HG02678 (cell line): ENCODE results near the gene DBI.
"Not testable (repeated sequence)": the region's sequence is repeated elsewhere in the genome, so short reads cannot be mapped to it uniquely, and the experiment has no call there.

ENCODE experiments used
- ATAC-seq: cut with Tn5 transposase; IDR thresholded peaks from one replicate; pipeline ENCODE4 v1.9.1; 2021; ENCODE audit warnings: mild to moderate bottlenecking, moderate library complexity; ENCODE audit not compliant: unreplicated experiment

Gene DBI

GRCh38 chr2:119393971-119394748 is 27.4 kb downstream of the DBI start:
- ATAC-seq: no peak

DNA sequence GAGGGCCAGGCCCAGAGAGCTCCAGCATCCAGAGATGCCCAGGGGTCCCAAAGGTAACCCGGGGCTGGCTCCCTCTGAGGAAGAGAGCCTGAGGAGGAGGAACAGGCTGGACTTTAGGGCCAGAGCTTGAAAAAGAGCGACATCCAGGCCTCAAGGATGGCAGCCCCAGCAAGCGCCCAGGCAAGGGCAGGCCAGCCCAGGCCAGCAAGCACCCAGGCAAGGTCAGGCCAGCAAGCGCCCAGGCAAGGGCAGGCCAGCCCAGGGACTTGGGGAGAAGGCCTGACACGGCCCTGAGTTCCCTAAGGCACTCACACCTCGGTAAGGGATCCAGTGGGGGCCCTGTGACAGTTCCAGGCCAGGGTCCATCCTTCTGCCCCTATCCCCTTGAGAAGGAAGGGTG is 30.4 kb downstream of the DBI start:
- ATAC-seq: no peak

- ATAC-seq: no peak
Measured at GRCh38 chr2:119402106-119402505, 35.3 kb downstream of the DBI start.

- ATAC-seq: no peak
Measured at GRCh38 chr2:119402645-119403560, 36.1 kb downstream of the DBI start.

DNA sequence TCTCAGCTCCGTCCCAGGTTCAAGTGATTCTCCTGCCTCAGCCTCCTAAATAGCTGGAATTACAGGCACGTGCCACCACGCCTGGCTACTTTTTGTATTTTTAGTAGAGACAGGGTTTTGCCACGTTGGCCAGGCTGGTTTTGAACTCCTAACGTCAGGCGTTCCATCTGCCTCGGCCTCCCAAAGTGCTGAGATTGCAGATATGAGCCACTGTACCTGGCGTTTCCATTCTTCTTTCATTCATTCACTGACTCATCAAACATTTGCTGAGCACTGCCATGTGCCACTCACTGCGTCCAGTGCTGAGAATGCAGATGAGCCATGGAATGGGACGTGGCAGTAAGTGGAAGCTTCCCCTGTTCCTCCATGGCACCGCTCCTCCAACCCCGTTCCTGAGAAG is 36.8 kb downstream of the DBI start:
- ATAC-seq: not testable (repeated sequence)

- no peak for ATAC-seq
Measured at GRCh38 chr2:119405151-119405550, 38.4 kb downstream of the DBI start.

DNA sequence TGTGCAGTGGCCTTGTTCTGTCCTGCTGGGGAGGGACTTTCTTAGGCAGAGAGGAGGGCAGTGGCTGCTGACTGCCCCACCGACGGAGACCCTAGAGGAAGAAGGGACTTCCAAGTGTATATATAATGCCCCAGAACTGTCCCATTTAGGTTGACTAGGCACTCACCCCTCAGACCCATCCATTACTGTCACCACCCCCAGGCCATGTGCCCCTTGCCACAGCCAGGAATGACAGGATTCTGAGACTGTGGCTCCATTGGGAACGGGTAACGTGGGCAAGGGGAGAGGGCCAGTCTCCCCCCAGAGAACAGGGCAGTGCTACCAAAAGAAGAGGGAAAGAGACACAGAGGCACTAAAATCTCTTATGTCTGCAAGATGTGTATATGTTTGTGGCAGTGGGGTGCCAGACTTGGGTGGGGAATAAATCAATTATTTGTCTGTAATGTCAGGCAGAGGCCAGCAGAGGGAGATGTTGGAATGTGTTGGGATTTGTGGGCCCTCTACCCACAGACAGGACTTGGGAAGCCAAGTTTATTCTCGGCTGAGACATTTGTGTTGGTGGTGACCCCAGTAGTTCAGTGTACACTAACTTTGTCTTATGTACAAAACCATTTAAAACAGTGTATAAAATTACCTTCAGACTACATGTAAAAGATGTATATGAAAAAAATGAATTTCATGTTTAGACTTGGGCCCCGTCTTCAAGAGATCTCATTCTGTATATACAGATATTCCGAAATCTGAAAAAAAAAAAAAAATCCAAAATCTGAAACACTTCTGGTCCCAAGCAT is 40.8 kb downstream of the DBI start:
- no peak for ATAC-seq

DNA sequence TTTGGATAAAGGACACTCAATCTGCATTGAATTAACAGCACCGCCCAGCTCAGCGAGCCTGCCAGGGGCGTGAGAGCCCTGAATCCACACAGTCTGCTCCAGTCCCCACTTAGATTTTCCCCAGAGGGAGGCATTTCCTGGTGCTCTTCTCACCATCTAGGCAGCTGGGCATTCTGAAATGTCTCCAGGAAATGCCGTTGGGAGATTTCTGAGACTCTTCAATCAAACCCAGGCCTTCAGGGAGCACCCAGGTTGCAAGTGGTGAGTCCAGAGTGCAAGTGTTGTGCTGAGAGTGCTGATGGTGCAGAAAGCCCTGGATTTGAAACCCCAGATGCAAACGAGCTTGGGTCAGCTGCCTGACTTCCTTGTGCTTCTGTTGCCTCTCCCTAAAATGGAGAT is 41.4 kb downstream of the DBI start:
- no peak for ATAC-seq

- ATAC-seq: no peak
Measured at GRCh38 chr2:119409506-119409905, 42.7 kb downstream of the DBI start.

DNA sequence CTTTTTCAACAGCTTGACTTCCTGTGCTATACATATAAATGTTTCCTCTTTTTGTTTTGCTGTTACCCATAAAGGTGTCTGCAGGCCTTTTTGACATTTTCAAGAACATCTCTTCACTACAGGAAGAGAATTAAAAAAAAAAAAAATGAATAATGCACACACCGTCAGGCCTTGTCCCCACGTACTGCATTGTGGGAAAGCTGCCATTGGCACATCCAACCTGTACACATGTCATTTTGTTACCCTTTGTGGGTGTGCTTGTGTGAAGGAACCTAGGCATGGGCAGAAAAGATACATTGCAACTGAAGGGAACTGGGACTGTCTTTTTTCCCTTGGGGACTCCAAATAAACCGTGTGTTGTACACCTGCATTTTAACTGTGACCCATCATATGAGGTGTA is 48.1 kb downstream of the DBI start:
- no peak for ATAC-seq

DNA sequence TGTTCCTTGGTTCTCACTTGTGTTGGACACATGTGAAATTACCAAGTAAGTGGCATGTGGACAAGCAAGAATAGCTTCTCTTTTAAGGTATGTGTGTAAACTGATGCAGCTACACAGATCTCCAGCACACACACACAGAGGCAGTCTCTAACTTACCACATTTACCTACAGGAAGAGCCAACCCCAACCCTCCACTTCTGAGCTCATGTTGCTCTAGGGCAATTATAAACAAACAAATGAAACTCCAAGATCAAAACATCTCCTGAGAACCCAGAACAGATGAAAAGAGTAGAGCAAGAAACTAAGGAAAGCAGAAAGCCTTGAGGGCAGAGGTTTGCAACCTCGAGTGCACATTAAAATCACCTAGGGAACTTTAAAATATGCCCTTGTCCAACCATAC is 48.9 kb downstream of the DBI start:
- ATAC-seq: no peak

GRCh38 chr2:119416299-119416923 is 49.6 kb downstream of the DBI start:
- no peak for ATAC-seq

- ATAC-seq: no peak
Measured at GRCh38 chr2:119417908-119418307, 51.1 kb downstream of the DBI start.

DNA sequence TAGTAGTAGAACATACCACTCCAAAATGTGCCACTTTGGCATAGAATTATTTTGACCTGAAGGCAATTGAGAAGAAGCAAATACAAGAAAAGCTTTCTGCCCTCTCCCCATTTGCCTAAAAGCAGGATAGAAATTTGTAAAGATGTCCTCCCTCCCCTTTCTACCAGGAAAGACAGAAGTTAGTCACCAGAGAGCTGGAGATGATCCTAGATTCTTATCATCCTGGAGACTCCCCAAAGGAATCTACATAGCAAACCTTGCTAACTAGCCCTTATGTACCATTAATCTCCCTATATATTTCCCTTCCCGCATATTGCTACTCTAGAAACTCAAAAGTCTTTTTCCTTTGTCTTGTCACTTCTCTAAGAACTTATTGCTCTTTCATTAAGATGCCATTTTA is 52.3 kb downstream of the DBI start:
- ATAC-seq: no peak

GRCh38 chr2:119419803-119420508 is 53.2 kb downstream of the DBI start:
- no peak for ATAC-seq

GRCh38 chr2:119421304-119421703 is 54.5 kb downstream of the DBI start:
- ATAC-seq: no peak

- no peak for ATAC-seq
Measured at GRCh38 chr2:119421741-119422140, 55.0 kb downstream of the DBI start.
